NCI-H146 treated with DMSO at 0.1 percent for 48 hours (cell line): ENCODE results near the gene CDA.
"Not testable (repeated sequence)": the region's sequence is repeated elsewhere in the genome, so short reads cannot be mapped to it uniquely, and the experiment has no call there.

Experiments
- DNase-seq: peaks from one replicate; lab custom pipeline; 2025; ENCODE audit not compliant: unreplicated experiment; lab: John Stamatoyannopoulos, UW

Gene CDA

DNA sequence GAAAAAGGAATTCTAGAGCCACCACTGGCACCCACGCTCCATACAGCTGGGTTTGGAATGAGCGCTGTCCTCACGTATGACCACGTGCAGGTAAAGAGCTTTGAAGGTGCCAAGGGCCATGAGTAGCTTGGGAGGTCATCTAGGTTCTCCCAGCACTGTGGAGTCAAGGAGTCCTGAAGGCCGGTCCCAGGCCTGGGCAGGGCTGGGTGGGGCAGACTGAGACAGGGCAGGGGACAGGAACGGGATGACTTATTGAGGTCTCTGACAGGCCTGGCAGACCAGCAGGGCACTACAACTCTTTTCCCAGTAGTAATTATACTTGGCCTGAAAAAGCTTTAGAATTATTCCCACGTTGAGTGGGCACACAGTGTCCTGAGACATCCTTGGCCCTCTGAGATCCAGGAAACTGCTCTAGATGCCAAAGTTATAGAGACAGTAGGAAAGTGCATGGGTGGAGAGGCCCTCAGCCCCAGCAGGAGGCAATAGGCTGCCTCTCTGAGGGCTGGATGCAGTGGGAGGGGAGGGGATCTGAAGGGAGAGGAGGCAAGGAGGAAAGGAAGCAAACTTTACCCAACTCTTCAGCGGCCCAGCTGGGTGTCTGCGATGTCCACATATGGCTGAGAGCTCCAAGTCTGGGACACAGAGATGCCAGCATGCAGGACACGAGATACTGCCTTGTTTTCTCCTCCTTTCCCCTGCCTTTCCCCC lies 1.8 kb upstream of the CDA start:
- no peak for DNase-seq

DNA sequence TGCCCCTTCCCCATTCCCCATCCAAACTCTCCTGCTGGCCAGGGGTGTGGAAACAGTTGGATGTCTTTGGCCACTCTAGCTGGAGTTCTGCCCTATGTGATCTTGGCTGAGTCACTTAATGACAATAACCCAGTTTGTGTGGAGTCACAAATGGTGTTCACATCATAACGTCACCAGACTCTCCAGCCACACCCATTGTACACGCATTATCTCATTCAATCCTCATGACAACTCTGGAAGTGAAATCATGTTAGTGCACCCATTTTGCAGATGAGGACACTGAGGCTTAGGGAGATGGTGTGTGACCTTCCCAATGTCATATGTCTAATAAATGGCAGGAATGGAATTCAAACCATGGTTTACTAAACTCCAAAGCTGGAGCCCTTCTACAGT lies 1.2 kb upstream of the CDA start:
- no peak for DNase-seq

DNA sequence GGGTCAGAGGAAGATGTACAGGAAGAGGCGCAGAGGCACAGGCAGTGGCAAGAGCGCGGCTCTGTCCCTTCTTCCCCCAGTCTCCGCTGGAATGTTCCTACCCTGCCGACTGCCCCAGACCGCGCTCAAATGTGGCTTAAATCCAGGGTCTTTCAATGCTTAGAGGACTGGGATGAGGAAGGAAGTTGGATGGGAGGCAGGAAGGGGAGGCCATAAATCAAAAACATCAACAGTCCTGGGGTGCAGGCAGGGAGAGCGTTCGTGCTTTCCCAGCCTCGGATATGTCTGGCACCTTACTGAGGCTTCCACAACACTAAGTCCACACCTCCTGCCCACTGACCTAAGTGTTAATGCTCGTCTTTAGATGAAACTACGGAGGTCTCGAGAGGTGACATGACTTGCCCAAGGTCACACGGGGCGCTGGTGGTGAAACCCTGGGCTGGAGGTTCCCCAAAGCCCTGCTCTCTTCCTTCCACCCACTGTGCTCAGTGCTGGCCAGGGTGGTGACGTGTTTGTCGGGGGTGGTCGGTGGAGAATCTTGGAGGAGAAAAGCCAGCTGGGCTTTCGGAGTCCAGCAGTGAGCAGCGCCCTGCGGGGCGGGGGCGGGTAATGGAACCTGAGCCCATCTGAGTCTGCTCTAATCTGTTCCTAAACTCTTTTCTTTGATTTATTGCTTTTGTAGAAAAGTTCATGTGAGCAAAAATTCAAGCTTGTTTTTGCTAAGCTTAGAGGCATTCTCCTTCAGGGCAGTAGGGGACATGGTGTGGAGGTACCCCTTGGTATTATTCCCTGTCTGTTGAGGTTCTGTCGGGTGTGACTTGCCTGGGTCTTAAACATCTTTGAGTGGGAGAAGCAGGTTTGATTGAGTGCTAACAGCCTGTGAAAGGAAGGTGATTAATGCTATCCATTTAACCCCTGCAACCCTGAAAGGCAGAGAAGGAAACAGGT lies 708 bp downstream of the CDA start:
- DNase-seq, result no peak

DNA sequence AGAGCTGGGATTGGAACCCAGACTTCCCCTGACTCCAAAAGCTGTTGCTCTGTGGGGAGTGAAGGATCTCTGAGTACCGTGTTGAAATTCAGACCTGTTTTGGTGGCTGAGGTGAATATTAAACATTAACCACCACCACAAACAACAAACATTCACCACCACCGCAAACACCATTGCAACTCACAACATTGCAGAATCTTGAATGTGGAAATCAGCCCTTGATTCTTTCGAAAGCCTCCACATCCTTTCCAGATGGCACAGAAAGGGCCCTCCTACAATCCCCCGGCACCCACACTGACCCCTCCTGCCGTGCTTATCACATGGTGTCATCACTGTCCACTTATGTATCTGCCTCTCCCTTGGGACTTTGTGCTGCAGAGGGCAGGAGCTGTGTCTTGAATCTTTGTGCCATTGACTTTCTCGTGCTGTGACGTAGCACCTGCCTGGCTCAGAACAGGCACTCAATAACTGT lies 1.4 kb downstream of the CDA start:
- no peak for DNase-seq

DNA sequence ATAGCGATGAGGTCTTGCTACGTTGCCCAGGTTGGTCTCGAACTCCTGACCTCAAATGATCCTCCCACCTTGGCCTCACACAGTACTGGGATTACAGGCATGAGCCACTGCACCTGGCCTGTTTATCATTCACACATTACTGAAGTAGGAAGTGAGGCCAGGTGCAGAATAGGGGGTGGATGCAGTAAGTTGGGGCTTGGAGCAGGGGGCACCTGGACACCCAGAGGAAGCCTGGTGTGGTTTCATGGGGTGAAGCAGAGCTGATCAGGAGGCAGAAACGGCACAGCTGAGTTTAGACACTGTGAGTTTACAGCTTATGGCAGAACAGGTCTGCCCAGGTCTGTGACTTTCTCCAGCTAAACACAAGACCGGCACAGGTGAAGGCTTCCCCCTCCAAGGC lies 4.9 kb downstream of the CDA start:
- DNase-seq, result no peak

DNA sequence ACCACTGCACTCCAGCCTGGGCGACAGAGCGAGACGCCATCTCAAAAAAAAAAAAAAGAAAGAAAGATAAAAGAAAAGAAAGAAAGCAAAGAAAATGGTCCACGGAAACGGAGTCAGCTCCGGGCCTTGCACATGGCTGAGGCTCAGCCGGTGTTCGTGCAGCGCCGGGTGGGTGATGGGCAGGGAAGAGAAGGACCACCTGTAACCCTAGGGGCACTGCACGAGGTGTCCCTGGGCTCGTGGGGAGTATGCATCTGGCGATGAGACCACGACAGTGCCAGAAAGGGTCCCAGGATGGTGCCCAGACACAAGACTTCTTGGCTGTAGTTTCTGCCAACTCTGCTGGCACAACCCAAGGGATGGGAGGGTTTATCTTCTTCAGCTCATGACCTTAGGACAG lies 5.8 kb downstream of the CDA start:
- DNase-seq, result no peak

DNA sequence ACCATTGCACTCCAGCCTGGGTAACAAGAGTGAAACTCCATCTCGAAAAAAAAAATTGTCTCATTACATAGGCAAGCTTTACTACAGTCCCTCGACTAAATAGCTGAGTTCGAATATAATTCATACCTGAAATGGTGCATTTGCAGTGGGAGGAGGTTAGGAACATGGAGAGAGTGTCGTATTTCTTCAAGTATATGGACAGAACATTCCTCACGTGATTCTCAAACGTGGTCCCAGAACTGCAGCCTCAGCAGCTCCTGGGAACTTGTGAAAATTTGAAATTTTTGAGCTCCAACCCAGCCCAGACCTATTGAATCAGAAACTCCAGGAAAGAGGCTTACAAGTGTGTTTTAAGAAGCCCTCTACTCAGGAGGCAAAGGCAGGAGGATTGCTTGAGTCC lies 7.2 kb downstream of the CDA start:
- DNase-seq, result no peak

DNA sequence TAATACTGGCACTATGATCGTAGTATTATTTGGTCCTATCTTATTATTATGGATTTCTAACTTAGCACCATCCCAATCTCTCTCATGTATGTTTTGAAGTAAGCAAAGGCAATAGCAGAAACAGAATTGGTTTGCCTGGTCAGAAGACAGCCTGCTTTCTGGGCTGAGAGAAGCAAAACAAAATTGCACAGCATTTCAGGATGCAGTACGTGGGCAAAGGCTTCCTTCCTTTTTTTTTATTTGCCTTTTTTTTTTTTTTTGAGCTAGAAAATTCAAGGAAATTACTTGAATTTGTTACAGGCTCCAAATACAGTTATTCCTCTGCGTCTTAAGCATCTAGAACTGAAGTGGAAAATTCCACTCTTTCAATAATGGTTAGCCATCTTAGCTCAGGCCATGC lies 8.8 kb downstream of the CDA start:
- no peak for DNase-seq

DNA sequence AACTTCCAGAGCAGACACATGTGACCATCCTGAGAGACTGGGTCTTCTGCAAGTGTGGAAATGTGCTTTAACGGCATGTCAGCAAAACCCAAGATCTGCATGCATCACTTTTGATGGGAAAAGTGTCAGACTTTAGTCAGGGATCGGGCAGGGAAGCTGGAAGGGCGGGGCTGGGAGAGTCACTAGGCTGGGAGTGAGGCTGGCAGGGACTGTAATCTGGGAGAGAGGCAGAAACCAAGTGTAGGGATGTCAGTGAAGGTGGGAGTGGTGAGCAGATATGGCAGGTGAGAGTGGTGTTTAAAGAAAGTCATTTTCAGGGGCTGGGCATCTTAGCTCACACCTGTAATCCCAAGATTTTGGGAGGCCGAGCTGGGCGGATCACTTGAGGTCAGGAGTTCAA lies 11.3 kb downstream of the CDA start:
- DNase-seq, result no peak

DNA sequence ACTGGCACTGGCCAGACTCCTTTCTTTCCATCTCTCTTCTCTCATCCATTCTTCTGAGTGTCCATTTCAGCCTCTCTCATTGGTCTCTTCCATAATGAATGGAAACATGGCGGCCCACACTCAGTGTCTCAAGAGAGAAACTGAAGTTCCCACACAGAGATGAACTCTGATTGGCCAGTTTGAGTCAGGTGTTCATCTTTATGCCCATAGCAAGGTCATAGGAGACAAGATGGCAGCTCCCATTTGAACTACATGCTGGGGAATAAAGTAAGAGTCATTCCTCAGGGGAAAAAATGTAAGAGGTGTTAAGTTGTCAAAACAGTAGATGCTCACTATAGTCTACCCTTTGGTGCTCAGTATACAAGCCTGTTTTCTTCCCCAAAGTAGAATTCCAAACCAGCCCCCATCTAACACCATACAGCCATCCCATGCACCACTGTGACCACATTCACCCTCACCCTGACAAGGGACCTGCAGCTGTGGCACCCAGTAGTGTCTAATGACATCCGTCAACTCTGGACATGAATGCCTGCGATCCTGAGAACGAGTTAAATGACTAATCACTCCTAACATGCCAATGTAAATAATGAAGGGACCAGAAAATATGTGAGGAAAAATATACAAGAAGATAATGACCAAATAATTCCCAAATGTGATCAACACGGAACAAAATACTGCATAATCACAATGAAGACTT lies 12.4 kb downstream of the CDA start:
- no peak for DNase-seq

DNA sequence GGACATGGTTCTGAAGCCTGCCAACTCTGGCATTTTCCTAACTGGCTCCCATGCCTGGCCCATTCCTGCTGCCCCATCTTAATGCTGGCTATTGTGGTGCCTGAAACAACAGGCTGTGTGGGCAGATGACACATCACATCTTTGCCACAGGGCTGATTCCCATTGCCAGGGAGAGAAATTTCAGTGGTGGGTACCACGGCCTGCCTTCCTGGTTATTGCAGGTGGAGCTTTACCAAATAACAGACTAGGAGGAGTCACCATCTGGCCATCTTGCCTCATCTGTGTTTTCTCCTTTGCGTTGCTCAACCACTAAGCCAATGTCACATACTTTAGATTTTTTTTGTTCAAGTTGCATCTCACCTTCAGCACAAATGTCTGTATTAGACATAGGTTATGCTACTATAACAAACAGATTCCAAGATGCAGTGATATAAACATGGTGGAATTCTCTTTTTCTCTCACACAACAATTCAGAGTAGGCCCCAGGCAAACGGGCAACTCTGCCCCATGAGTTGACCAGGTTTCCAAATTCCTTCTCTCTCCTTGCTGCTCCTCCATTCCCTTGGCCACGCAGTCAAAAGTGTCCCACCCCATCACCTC lies 14.1 kb downstream of the CDA start:
- DNase-seq, result no peak

DNA sequence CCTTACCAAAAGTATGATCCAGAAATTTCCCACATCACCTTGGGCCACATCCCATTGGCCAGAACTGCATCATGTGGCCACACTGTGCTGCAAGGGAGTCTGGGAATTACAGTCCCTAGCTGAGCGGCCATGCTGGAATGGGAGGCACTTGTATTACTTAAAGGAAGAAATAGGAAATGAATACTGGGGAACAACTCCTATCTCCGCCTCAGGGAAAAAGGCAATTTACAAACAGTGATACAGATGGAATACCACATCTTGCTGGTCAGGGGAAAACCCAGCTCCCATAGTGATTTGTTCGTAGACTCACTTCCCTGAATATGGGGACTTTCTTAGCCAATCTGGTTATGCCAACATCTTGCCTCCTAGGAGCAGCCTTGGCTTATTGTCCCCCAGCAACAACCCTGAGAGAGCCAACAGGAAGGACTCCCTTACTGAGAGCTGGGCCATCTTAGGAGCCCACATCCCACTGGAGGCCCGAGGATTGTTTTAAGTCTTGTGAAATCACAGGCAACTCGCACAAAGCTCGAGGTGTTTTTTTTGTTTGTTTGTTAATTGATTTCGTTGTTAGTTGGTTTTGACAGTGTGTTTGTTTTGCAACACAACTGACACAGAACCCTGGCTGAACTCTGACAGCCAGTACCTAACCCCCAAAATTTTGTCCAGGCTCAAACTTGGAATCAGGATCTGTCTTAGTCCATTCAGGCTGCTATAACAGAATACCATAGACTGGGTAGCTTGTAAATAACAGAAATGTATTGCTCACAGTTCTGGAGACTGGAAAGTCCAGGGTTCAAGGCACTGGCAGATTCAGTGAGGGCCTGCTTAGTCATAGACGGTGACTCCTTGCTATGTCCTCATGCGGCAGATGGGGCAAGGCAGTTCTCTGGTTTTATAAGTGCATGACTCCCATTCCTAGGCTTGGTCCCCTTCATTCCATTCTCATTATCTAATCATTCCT lies 14.9 kb downstream of the CDA start:
- no peak for DNase-seq

DNA sequence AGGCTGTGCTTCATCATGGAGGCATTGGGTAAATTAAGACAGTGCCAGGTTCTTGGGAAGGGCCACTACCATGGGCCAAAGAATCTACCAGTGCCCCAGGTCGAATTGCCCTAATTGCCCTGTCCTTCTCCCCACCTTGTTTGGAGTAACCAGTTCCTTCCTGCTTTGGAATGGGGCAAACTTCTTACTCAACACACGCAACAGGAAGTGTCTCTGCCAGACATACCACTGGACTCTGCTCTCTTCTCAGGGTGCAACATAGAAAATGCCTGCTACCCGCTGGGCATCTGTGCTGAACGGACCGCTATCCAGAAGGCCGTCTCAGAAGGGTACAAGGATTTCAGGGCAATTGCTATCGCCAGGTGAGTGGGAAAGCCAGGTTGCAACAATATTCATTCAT lies 15.8 kb downstream of the CDA start:
- DNase-seq, result no peak

DNA sequence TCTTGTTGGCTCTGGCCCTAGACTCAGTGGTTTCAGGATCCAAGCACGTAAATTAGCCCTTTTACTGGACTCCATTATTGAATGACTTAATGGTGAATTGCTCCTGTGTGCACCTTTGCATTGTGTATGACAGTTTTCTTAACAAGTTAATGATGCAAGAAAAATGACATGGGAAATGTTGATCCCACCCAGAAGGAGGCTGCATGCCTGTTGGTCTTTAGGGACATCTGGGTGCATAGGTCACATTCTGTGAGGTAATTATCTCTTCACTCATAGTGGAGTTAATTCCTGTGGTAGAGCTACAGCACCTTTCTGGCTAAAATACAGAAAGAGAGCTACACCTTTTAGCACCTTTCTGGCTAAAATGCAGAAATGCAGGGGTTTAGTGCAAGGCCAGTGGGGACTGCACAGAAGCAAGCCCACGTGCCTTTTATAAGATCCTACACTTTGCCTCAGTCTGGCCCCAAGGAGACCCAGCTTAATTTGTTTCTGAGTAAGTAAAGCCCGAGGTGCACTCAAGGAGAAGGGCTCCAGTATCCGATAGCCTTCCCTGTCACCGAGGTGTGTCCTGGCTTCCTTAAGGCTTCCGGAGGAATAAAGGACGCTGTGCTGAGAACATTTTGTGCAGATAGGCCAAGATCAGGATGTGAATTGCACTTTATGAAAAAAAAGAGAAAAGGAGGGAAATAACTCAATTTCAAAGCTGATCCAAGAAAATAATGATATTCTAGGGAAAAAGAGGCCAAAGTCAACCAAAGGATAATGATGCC lies 18.1 kb downstream of the CDA start:
- not testable (repeated sequence) for DNase-seq

DNA sequence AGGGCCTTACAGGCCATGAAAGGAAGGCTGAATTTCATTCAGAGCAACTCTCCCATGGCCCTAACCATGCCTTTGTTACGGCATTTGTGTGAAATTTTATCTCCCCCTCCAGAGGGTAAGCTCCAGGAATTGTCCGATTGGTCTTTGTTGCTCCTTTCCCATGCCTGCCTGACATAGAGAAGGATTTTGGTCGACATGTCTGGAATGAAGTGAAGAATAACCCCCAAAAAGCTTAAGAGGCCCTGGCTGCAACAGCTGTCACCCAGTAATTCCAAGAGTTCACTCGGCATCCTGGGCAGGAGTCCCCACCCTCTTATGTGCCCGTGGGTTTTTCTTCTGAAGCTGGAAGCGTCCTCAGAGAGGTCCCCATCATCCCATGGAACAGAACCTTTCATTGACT lies 20.6 kb downstream of the CDA start:
- no peak for DNase-seq

DNA sequence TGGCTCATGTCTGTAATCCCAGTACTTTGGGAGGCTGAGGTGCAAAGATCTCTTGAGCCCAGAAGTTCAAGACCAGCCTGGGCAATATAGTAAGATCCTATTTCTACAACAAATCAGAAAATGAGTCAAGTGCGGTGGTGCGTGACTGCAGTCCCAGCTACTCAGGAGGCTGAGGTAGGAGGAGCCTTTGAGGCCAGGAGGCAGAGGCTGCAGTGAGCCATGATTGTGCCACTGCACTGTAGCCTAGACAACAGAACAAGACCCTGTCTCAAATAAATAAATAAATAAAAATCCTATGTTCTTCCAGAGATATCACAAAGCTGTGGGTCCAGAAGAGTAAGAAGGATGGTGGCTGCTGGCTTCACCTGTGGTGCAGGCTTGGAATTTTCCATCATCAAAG lies 22.1 kb downstream of the CDA start:
- DNase-seq, result no peak

DNA sequence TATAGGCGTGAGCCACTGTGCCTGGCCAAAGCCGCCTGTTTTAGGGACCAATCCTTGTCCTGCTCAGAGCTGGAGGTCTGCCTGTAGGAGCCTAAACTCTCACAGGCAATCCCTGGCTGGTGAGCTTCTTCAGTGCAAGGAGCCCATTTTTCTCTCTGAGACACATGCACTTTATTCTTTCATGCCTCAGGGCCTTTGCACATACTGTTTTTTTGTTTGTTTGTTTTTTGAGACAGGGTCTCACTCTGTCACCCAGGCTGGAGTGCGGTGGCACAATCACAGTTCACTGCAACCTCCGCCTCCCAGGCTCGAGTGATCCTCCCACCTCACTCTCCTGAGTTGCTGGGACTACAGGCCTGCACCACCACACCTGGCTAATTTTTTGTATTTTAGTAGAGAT lies 22.8 kb downstream of the CDA start:
- DNase-seq, result no peak

DNA sequence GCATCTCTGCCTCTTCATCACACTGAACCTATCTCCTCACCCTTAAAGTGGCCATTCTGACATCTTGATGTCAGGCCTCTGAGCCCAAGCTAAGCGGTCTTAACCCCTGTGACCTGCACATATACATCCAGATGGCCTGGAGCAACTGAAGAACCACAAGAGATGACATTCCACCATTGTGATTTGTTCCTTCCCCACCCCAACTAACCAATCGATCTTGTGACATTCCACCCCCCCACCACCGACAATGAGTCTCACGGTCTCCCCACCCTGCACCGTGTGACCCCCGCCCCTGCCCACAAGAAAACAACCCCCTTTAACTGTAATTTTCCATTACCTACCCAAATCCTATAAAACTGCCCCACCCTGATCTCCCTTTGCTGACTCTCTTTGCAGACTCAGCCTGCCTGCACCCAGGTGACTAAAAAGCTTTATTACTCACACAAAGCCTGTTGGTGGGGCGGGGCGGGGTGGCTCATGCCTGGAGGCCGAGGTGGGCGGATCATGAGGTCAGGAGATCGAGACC lies 23.4 kb downstream of the CDA start:
- no peak for DNase-seq

DNA sequence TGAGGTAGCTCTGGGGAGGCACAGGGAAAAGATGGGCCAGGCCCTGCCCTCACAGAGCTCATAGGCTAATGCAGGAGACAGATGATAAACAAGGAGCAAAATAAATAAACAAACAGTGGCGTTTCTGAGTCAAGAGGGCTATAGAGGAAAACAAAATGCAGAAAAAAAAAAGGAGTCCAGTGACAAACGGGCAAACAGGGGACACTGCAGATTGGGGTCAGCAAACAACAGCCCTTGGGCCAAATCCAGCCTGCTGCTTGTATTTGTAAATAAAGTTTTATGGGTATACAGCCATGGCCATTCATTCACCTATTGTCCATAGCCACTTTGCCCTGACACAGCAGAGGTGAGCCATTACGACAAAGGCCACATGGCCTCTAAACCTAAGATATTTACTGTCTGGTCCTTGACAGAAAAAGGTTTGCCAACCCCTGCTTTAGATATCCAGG lies 25.3 kb downstream of the CDA start:
- DNase-seq, result no peak
